A549 (cell line): ENCODE results near the gene CLTRN. TPM values are rescaled to one million over a fixed set of nuclear protein-coding genes. Genes with fewer than 3 reads are reported as not detected.
A peak's percentile ranks its signal among the peaks of the same experiment; 100 is the strongest.

Experiments used
- ATAC-seq, 2 experiments: fragments of 200-7000 bp in 1 of 2; fragments of >200 bp in 1 of 2; cut with Nextera tagmentation in 1 of 2; cut with Tn5 transposase in 1 of 2; 3 replicates each; pipeline versions ENCODE4 v1.8.0 to v1.9.1; 2018 to 2020; ENCODE audit warnings: mild to moderate bottlenecking in 1 of 2, moderate library complexity in 1 of 2
- CTCF ChIA-PET: fragments of 300-600 bp; sonication (Branson Sonifier 250); formaldehyde crosslinking; extraction: SDS; loops from one replicate; lab custom pipeline; 2021; ENCODE audit warnings: antibody characterized with exemption, inconsistent platforms; lab: Yijun Ruan, JAX
- POLR2A ChIA-PET: fragments of 350-600 bp; formaldehyde crosslinking; extraction: SDS; loops from one replicate; lab custom pipeline; 2021; ENCODE audit warnings: antibody characterized with exemption, inconsistent platforms; lab: Yijun Ruan, JAX
- DNase-seq, 2 experiments: peaks; one replicate each; pipeline versions ENCODE4 v3.0.0 to v3.0.0-alpha.2; 2011 to 2016; ENCODE audit warnings: low read depth in 1 of 2, low spot score in 1 of 2
- FAIRE-seq: peaks from 2 replicates; lab custom pipeline; 2011; peaks lifted over from hg19 to GRCh38; lab: Jason Lieb, UNC
- H3K27ac ChIP-seq, 2 experiments: fragments of >200 bp; sonication (Bioruptor Twin); formaldehyde crosslinking; 3 replicates each; pipeline ENCODE4 v1.5.1; 2016 to 2017
- H3K4me1 ChIP-seq: fragments of >200 bp; sonication (Bioruptor Twin); formaldehyde crosslinking; 3 replicates; pipeline ENCODE4 v1.6.1; 2016
- H3K4me2 ChIP-seq: fragments of >200 bp; sonication (Bioruptor Twin); formaldehyde crosslinking; 3 replicates; pipeline ENCODE4 v1.6.1; 2016
- H3K4me3 ChIP-seq: fragments of >200 bp; sonication (Bioruptor Twin); formaldehyde crosslinking; 3 replicates; pipeline ENCODE4 v1.5.1; 2016
- H3K9me3 ChIP-seq: fragments of >200 bp; sonication (Bioruptor Twin); formaldehyde crosslinking; 3 replicates; pipeline ENCODE4 v1.6.1; 2016
- BHLHE40 ChIP-seq: IDR thresholded peaks from 2 replicates; pipeline ENCODE4 v1.6.1; 2012; ENCODE audit warnings: low read depth, low read length, inconsistent platforms
- ESRRA ChIP-seq: fragments of 150-350 bp; IDR thresholded peaks from 2 replicates; pipeline ENCODE4 v1.6.1; 2014; ENCODE audit warnings: mild to moderate bottlenecking, low read length, borderline replicate concordance
- FOXS1 ChIP-seq: fragments of 250-450 bp; sonication (Bioruptor Pico); IDR thresholded peaks from 2 replicates; pipeline ENCODE4 v1.5.0; 2020; ENCODE audit warnings: mild to moderate bottlenecking, moderate library complexity
- GATA3 ChIP-seq: IDR thresholded peaks from 2 replicates; pipeline ENCODE4 v1.6.1; 2012; ENCODE audit warnings: borderline replicate concordance
- HDAC2 ChIP-seq: fragments of 200-600 bp; sonication (generic); IDR thresholded peaks from 2 replicates; pipeline ENCODE4 v1.6.1; 2016
- HOXA7 ChIP-seq: fragments of 250-450 bp; sonication (Bioruptor Pico); IDR thresholded peaks from 2 replicates; pipeline ENCODE4 v1.5.0; 2020; ENCODE audit warnings: mild to moderate bottlenecking, moderate library complexity
- JUN ChIP-seq, 2 experiments: fragments of >200 bp; sonication (Bioruptor Twin); formaldehyde crosslinking; IDR thresholded peaks; 2 replicates in 1 of 2; 3 replicates in 1 of 2; pipeline ENCODE4 v1.6.1; 2016 to 2017
- KDM5A ChIP-seq: fragments of 200-600 bp; sonication (generic); IDR thresholded peaks from 2 replicates; pipeline ENCODE4 v1.6.1; 2016; ENCODE audit warnings: antibody characterized with exemption, mild to moderate bottlenecking
- MAX ChIP-seq: IDR thresholded peaks from 2 replicates; pipeline ENCODE4 v1.6.1; 2012
- MAZ ChIP-seq: fragments of 150-350 bp; IDR thresholded peaks from 2 replicates; pipeline ENCODE4 v1.6.1; 2014; ENCODE audit warnings: antibody characterized with exemption, low read depth, low read length, borderline replicate concordance
- MYC ChIP-seq: IDR thresholded peaks from 2 replicates; pipeline ENCODE4 v1.6.1; 2012; ENCODE audit warnings: mild to moderate bottlenecking, inconsistent platforms, low read length, improper control_type of control experiment, borderline replicate concordance
- NPAS2 ChIP-seq: fragments of 250-450 bp; sonication (Bioruptor Pico); IDR thresholded peaks from 2 replicates; pipeline ENCODE4 v1.8.0; 2022; ENCODE audit warnings: mild to moderate bottlenecking, moderate library complexity, borderline replicate concordance
- PHF8 ChIP-seq: fragments of 200-600 bp; sonication (generic); IDR thresholded peaks from 2 replicates; pipeline ENCODE4 v1.6.1; 2016; ENCODE audit warnings: low read depth, mild to moderate bottlenecking, antibody characterized with exemption, moderate library complexity, borderline replicate concordance
- POLR2A ChIP-seq: IDR thresholded peaks from 2 replicates; pipeline ENCODE4 v1.6.1; 2012; ENCODE audit warnings: mild to moderate bottlenecking, low read length
- RARB ChIP-seq: fragments of 250-450 bp; sonication (Bioruptor Pico); IDR thresholded peaks from 2 replicates; pipeline ENCODE4 v1.8.0; 2021; ENCODE audit warnings: mild to moderate bottlenecking, moderate library complexity
- REST ChIP-seq: fragments of 200-600 bp; sonication (generic); IDR thresholded peaks from 2 replicates; pipeline ENCODE4 v1.6.1; 2016; ENCODE audit warnings: antibody characterized with exemption, mild to moderate bottlenecking, moderate library complexity
- ZC3H11A ChIP-seq: fragments of 450-650 bp; IDR thresholded peaks from 2 replicates; pipeline ENCODE4 v1.6.1; 2014; ENCODE audit warnings: antibody characterized with exemption, mild to moderate bottlenecking
- WGBS: methylation state at CpG from one replicate; pipeline ENCODE4 v1.1.6; 2017; ENCODE audit errors: missing lambda C conversion rate; 5-methylcytosine and 5-hydroxymethylcytosine counted together
- polyA plus RNA-seq, 4 experiments: library from polyadenylated mRNA; depleted of rRNA in 3 of 4; stranded (reverse); fragments of >200 nt; fragmentation: RNase III in 1 of 4; extraction: RNeasy Plus Mini Kit Qiagen cat#74134 plus additional on column Dnase treatment in 1 of 4; gene quantifications; 2 replicates in 3 of 4; 3 replicates in 1 of 4; pipeline ENCODE4 v1.2.3, GENCODE V29; 2011 to 2017
- TF ChIP-seq, protein P1 (sequence below): fragments of >200 bp; sonication (Bioruptor Twin); formaldehyde crosslinking; IDR thresholded peaks from 3 replicates; pipeline ENCODE4 v1.6.1; 2016
- TF ChIP-seq, protein P2 (sequence below): fragments of 450-650 bp; IDR thresholded peaks from 2 replicates; pipeline ENCODE4 v1.6.1; 2014; ENCODE audit warnings: antibody characterized with exemption

The CLTRN gene
- polyA plus RNA-seq, 2 of the 4 experiments (the other 2 are of a cell fraction): 0.46 to 2.5 TPM

DNA sequence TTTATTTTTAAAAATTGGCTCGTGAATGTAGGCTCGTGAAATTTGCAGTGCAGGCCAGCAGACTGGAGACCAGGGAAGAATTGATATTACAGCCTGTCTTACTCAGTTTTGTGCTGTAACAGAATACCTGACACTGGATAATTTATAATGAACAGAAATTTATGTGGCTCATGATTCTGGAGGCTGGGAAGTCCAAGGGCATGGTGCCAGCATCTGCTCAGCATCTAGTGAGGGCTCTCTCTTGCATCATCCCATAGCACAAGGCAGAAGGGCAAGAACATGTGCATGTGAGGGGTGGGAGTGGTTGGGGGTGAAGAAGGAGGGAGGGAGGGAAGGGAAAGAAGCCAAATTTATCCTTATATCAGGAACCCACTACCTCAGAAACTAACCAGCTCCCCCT is 13.7 kb upstream of the CLTRN start:
- no peak for TF ChIP-seq REST
- no peak for TF ChIP-seq FOXS1
- Histone ChIP-seq H3K4me2 (no peak overlapping the region), H3K27ac (no peak overlapping the region), H3K4me1 (peaks cover 14% of the 10 kb centered on the region; the same call in 1 of the 3 replicates), H3K4me3 (no peak overlapping the region), H3K9me3 (no peaks in the 10 kb centered on the region)
- ATAC-seq (no peak), FAIRE-seq (no peak), DNase-seq (no peak)
- 94% methylated on average over 2 of the region's 2 CpGs for WGBS
- ChIA-PET POLR2A (no interaction called here), CTCF (no interaction called here)

- no peak overlapping the region for H3K27ac ChIP-seq
- H3K4me3 ChIP-seq: peak overlapping the region; percentile 65
- 87% methylated on average over 2 of the region's 2 CpGs for WGBS
- CTCF ChIA-PET: interaction anchor here (0.8 to 1.6 kb wide), 3 partner anchors 9 to 18 kb away, joined by 3 to 5 read pairs (median 3); no protein-coding TSS in a partner anchor
- DNase-seq (no peak), FAIRE-seq (no peak), ATAC-seq (no peak)
- H3K4me2 ChIP-seq: peak overlapping the region; percentile 89
- POLR2A ChIA-PET: no interaction called here
- peaks cover 14% of the 10 kb centered on the region; the same call in 1 of the 3 replicates for H3K4me1 ChIP-seq
- TF ChIP-seq ESRRA (no peak), RARB (CRISPR knock-in tag) (no peak), FOXS1 (no peak), HDAC2 (no peak)
- H3K9me3 ChIP-seq: no peaks in the 10 kb centered on the region
Measured at GRCh38 chrX:15676886-15677285, 12.3 kb upstream of the CLTRN start.

DNA sequence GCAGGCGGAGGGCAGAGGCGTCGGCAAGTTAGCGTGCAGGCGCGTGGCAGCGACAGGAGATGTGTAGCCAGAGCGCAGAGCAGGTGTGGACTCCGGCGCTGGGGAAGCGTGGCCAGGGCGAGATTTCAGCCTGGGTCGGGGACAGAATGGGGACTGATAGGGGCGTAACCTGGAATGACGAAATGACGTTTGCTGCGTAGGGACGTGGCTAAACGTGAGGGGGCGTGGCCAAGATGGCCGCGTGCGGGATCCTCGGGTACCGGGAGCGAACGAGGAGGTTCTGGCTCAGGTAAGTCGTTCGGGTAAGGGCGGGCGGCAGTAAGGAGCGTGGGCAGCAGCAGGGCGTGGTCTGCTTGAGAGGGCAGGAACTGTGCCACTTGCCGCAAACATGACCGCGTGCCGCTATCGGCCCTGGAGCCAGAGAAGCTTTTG is 10.9 kb upstream of the CLTRN start:
- Histone ChIP-seq H3K4me2 (peak overlapping the region; percentile 89), H3K27ac (peak overlapping the region; percentile 98 to 100)

GRCh38 chrX:15674841-15675489 is 10.4 kb upstream of the CLTRN start:
- ChIA-PET CTCF (interaction anchor here (1.7 kb wide), 1 partner anchor 326 kb away, joined by 4 read pairs; no protein-coding TSS in a partner anchor), POLR2A (interaction anchor here (0.6 to 1.6 kb wide), 6 partner anchors 14 to 1645 kb away, joined by 3 to 8 read pairs (median 4); partner anchors contain the start of genes CA5B, CTPS2, GEMIN8 and PIR)
- Histone ChIP-seq H3K4me3 (peak overlapping the region; percentile 65), H3K4me2 (peak overlapping the region; percentile 83), H3K9me3 (no peaks in the 10 kb centered on the region), H3K27ac (peak overlapping the region; percentile 98 to 100), H3K4me1 (peaks cover 14% of the 10 kb centered on the region; the same call in 1 of the 3 replicates)
- ATAC-seq (peak; percentile 94), FAIRE-seq (peak; percentile 65), DNase-seq (peak; percentile 84 to 97)
- 0% methylated on average over 34 of the region's 49 CpGs for WGBS
- no peak for TF ChIP-seq HDAC2
- no peak for TF ChIP-seq HOXA7
- TF ChIP-seq MYC: 0 out of 2 replicates have a peak, but pooled peaks have one; percentile 48
- peak; percentile 50; the same call in 1 of the 2 replicates for TF ChIP-seq MAX
- TF ChIP-seq JUN (IDR thresholded peaks at IDR 0.05): peak in 1 of 2 experiments; percentile 69; a peak in 3 of 5 replicates
- TF ChIP-seq, protein P1, sequence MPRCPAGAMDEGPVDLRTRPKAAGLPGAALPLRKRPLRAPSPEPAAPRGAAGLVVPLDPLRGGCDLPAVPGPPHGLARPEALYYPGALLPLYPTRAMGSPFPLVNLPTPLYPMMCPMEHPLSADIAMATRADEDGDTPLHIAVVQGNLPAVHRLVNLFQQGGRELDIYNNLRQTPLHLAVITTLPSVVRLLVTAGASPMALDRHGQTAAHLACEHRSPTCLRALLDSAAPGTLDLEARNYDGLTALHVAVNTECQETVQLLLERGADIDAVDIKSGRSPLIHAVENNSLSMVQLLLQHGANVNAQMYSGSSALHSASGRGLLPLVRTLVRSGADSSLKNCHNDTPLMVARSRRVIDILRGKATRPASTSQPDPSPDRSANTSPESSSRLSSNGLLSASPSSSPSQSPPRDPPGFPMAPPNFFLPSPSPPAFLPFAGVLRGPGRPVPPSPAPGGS: peak; percentile 43; the same call in 1 of the 3 replicates
- no peak for TF ChIP-seq NPAS2 (CRISPR knock-in tag)
- TF ChIP-seq, protein P2, sequence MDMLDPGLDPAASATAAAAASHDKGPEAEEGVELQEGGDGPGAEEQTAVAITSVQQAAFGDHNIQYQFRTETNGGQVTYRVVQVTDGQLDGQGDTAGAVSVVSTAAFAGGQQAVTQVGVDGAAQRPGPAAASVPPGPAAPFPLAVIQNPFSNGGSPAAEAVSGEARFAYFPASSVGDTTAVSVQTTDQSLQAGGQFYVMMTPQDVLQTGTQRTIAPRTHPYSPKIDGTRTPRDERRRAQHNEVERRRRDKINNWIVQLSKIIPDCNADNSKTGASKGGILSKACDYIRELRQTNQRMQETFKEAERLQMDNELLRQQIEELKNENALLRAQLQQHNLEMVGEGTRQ: peak; percentile 39
- peak; percentile 72 for TF ChIP-seq PHF8
- no peak for TF ChIP-seq RARB (CRISPR knock-in tag)
- peak; percentile 83 for TF ChIP-seq POLR2A

More for the DNA sequence above, 10.9 kb upstream of the CLTRN start:
- DNase-seq (peak; percentile 54 to 86), FAIRE-seq (no peak), ATAC-seq (peak; percentile 78)
- POLR2A ChIA-PET: interaction anchor here (0.6 to 1.6 kb wide), 6 partner anchors 15 to 1646 kb away, joined by 3 to 8 read pairs (median 4); partner anchors contain the start of genes CA5B, CTPS2, GEMIN8 and PIR
- under 1% methylated on average over 30 of the region's 38 CpGs for WGBS
- TF ChIP-seq ZC3H11A: no peak
- peak; percentile 64 for TF ChIP-seq MAX
- TF ChIP-seq, protein P2: 0 out of 2 replicates have a peak, but pooled peaks have one; percentile 19
- TF ChIP-seq PHF8: 0 out of 2 replicates have a peak, but pooled peaks have one; percentile 36
- TF ChIP-seq POLR2A: peak; percentile 60
- peak; percentile 44; the same call in 1 of the 2 replicates for TF ChIP-seq KDM5A
- TF ChIP-seq MAZ: no peak
- TF ChIP-seq BHLHE40: peak; percentile 69; the same call in 1 of the 2 replicates
- peak; percentile 25; the same call in 1 of the 2 replicates for TF ChIP-seq GATA3
- Histone ChIP-seq H3K4me1 (peaks cover 14% of the 10 kb centered on the region; the same call in 1 of the 3 replicates), H3K4me3 (peak overlapping the region; percentile 65), H3K9me3 (no peaks in the 10 kb centered on the region)
- CTCF ChIA-PET: interaction anchor here (0.7 kb wide), 1 partner anchor 148 kb away, joined by 3 read pairs; no protein-coding TSS in a partner anchor
